GM18520 (cell line): ENCODE data around the gene EFCAB6.

Source experiments
- ATAC-seq: cut with Tn5 transposase; IDR thresholded peaks from one replicate; pipeline ENCODE4 v1.9.1; 2021; ENCODE audit not compliant: unreplicated experiment

EFCAB6 gene

GRCh38 chr22:43600265-43600664 lies 211.8 kb downstream of the EFCAB6 start:
- no peak for ATAC-seq

- no peak for ATAC-seq
These were observed 219.6 kb downstream of the EFCAB6 start for GRCh38 chr22:43592476-43592875.

- ATAC-seq = no peak
These were observed 220.7 kb downstream of the EFCAB6 start for GRCh38 chr22:43591380-43591779.

- no peak for ATAC-seq
These were observed 224.5 kb downstream of the EFCAB6 start for GRCh38 chr22:43587574-43587973.

- ATAC-seq = no peak
These were observed 228.6 kb downstream of the EFCAB6 start for GRCh38 chr22:43583501-43583900.

- ATAC-seq = no peak
These were observed 229.7 kb downstream of the EFCAB6 start for GRCh38 chr22:43582394-43582793.

- no peak for ATAC-seq
These were observed 231.8 kb downstream of the EFCAB6 start for GRCh38 chr22:43580271-43580750.

GRCh38 chr22:43574738-43575137 lies 237.4 kb downstream of the EFCAB6 start:
- no peak for ATAC-seq

GRCh38 chr22:43572710-43573109 lies 239.4 kb downstream of the EFCAB6 start:
- no peak for ATAC-seq

GRCh38 chr22:43571181-43571580 lies 240.9 kb downstream of the EFCAB6 start:
- ATAC-seq = no peak

- no peak for ATAC-seq
These were observed 241.5 kb downstream of the EFCAB6 start for GRCh38 chr22:43570531-43571165.

- ATAC-seq = no peak
These were observed 243.0 kb downstream of the EFCAB6 start for GRCh38 chr22:43569111-43569510.

- ATAC-seq = no peak
These were observed 244.3 kb downstream of the EFCAB6 start for GRCh38 chr22:43567691-43568324.

- no peak for ATAC-seq
These were observed 245.4 kb downstream of the EFCAB6 start for GRCh38 chr22:43566561-43567332.

GRCh38 chr22:43566021-43566420 lies 246.1 kb downstream of the EFCAB6 start:
- ATAC-seq = no peak

- ATAC-seq = no peak
These were observed 247.2 kb downstream of the EFCAB6 start for GRCh38 chr22:43564859-43565258.

- no peak for ATAC-seq
These were observed 248.5 kb downstream of the EFCAB6 start for GRCh38 chr22:43563571-43563970.

- ATAC-seq = no peak
These were observed 249.3 kb downstream of the EFCAB6 start for GRCh38 chr22:43562843-43563242.

GRCh38 chr22:43561415-43562178 lies 250.5 kb downstream of the EFCAB6 start:
- ATAC-seq = no peak

- no peak for ATAC-seq
These were observed 251.5 kb downstream of the EFCAB6 start for GRCh38 chr22:43560651-43561050.
